B cell (primary cell): ENCODE measurements around the gene LRRC4C.

Experiments used
- EZH2 ChIP-seq: IDR thresholded peaks from 2 replicates; pipeline ENCODE4 v1.6.1; 2012; ENCODE audit warnings: borderline replicate concordance, low read depth, mild to moderate bottlenecking, moderate library complexity, low read length; ENCODE audit not compliant: insufficient read depth, poor library complexity, severe bottlenecking
- TF ChIP-seq, protein P1 (sequence below): fragments of 200-600 bp; IDR thresholded peaks from one replicate; pipeline ENCODE4 v1.8.0; 2022; ENCODE audit warnings: antibody characterized with exemption, mild to moderate bottlenecking

DNA sequence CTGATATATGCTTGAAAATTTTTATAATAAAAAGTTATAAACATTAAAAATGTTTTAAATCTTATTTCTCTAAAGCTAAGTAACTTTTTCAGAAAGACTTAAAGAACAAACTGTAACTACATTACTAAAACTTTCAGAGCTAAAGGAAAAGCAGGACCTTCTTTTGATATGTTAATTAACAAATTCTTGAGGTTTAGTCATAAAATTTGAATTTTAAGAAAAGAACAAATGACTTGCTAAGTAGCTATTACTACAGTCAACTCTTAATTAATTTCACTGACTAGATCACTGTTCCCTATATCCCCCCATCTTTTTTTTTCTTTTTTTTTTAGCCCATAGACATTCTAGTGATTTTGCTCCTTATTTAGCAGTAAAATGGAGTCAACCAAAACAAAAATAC lies 344.4 kb downstream of the LRRC4C start:
- TF ChIP-seq, protein P1, sequence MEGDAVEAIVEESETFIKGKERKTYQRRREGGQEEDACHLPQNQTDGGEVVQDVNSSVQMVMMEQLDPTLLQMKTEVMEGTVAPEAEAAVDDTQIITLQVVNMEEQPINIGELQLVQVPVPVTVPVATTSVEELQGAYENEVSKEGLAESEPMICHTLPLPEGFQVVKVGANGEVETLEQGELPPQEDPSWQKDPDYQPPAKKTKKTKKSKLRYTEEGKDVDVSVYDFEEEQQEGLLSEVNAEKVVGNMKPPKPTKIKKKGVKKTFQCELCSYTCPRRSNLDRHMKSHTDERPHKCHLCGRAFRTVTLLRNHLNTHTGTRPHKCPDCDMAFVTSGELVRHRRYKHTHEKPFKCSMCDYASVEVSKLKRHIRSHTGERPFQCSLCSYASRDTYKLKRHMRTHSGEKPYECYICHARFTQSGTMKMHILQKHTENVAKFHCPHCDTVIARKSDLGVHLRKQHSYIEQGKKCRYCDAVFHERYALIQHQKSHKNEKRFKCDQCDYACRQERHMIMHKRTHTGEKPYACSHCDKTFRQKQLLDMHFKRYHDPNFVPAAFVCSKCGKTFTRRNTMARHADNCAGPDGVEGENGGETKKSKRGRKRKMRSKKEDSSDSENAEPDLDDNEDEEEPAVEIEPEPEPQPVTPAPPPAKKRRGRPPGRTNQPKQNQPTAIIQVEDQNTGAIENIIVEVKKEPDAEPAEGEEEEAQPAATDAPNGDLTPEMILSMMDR = no peak
- TF ChIP-seq EZH2 = no peak
